OCI-LY3 (cell line): ENCODE measurements around the gene TRIO.

Source experiments
- EZH2phosphoT487 ChIP-seq: fragments of 200-600 bp; shearing (Covaris generic); IDR thresholded peaks from 2 replicates; pipeline ENCODE4 v1.6.1; 2018; ENCODE audit warnings: antibody characterized with exemption, mixed run types, low read depth
- TF ChIP-seq, protein P1 (sequence below): fragments of 200-600, 300-600 bp; sonication (generic); IDR thresholded peaks from 2 replicates; pipeline ENCODE4 v1.5.1; 2014; ENCODE audit warnings: antibody characterized with exemption, low read length, low read depth

DNA sequence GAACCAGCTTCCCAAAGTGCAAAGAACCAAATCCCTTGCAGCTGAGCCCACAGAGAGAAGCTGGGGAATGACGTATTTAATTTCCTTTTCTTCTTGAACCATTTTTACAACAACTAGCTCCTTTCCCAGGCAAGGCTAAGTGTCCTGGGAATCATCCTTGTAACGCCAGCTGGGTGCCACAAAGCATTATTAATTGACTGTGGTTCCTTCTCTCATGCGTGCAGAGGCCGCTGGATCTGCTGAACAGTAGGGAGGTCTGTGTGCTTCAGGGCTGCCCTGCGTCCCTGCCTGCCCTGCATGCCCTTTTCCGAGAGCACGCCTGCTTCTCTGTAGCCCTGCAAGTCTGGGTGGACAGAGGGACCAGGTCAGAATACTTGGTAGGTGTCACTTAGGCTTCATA lies 314.3 kb downstream of the TRIO start:
- TF ChIP-seq, protein P1, sequence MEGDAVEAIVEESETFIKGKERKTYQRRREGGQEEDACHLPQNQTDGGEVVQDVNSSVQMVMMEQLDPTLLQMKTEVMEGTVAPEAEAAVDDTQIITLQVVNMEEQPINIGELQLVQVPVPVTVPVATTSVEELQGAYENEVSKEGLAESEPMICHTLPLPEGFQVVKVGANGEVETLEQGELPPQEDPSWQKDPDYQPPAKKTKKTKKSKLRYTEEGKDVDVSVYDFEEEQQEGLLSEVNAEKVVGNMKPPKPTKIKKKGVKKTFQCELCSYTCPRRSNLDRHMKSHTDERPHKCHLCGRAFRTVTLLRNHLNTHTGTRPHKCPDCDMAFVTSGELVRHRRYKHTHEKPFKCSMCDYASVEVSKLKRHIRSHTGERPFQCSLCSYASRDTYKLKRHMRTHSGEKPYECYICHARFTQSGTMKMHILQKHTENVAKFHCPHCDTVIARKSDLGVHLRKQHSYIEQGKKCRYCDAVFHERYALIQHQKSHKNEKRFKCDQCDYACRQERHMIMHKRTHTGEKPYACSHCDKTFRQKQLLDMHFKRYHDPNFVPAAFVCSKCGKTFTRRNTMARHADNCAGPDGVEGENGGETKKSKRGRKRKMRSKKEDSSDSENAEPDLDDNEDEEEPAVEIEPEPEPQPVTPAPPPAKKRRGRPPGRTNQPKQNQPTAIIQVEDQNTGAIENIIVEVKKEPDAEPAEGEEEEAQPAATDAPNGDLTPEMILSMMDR: no peak
- TF ChIP-seq EZH2phosphoT487: no peak
